ENCODE measurements around the gene ABCC1.

DNA sequence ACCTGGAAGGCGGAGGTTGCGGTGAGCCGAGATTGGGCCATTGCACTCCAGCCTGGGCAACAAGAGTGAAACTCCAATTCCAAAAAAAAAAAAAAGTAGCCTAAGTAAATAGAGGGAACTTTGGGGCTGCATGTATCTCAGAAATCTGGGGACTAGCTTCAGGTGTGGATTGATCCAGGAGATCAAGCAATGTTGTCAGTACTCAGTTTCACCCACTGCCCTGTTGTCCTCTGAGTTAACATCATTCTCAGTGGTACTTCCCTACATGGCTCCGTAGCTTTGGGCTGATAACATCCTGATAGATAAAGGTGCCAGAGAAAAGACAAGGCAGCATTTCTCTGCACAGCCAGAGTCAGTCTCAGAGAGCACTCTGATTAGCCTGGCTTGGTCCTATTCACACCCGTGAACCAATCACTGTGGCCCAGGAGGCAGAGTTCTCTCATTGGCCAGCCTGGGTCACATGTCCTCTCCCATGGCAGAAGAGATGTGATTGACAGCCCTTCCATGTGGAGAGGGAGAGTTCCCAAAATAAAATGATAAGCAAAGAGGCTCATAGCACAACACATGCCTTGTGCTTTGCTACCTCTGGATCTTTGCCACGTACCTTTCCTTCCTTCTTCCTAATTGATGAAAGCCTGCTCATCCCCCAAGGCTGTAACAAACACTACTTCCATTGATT lies 99.6 kb downstream of the ABCC1 start:
- TF ChIP-seq, protein P1, sequence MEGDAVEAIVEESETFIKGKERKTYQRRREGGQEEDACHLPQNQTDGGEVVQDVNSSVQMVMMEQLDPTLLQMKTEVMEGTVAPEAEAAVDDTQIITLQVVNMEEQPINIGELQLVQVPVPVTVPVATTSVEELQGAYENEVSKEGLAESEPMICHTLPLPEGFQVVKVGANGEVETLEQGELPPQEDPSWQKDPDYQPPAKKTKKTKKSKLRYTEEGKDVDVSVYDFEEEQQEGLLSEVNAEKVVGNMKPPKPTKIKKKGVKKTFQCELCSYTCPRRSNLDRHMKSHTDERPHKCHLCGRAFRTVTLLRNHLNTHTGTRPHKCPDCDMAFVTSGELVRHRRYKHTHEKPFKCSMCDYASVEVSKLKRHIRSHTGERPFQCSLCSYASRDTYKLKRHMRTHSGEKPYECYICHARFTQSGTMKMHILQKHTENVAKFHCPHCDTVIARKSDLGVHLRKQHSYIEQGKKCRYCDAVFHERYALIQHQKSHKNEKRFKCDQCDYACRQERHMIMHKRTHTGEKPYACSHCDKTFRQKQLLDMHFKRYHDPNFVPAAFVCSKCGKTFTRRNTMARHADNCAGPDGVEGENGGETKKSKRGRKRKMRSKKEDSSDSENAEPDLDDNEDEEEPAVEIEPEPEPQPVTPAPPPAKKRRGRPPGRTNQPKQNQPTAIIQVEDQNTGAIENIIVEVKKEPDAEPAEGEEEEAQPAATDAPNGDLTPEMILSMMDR (IDR thresholded peaks at IDR 0.05): no peak
- no peak for TF ChIP-seq POLR2A (IDR thresholded peaks at IDR 0.05)
